PC-3 (cell line): Measurements from ENCODE around the gene PACSIN2. TPM values are rescaled to one million over a fixed set of nuclear protein-coding genes. Genes with fewer than 3 reads are reported as not detected.

ENCODE experiments used
- ATAC-seq: fragments of 200-7000 bp; cut with Tn5 transposase; 2 replicates; pipeline ENCODE4 v1.9.1; 2020; ENCODE audit warnings: mild to moderate bottlenecking, moderate library complexity
- BruUV-seq: library from RNA; stranded (reverse); fragments of 400-500 nt; replicated peaks from 2 replicates; lab custom pipeline; 2021; lab: Mats Ljungman, UMichigan
- CTCF ChIA-PET: fragments of 300-600 bp; sonication (Branson Sonifier 250); formaldehyde crosslinking; loops from one replicate; lab custom pipeline; 2022; ENCODE audit warnings: antibody characterized with exemption; lab: Charles Lee
- POLR2A ChIA-PET: fragments of 300-600 bp; sonication (Branson Sonifier 250); formaldehyde crosslinking; loops from one replicate; lab custom pipeline; 2022; ENCODE audit warnings: antibody characterized with exemption; ENCODE audit not compliant: unreplicated experiment; lab: Charles Lee
- DNase-seq: peaks from one replicate; pipeline ENCODE4 v3.0.0-alpha.2; 2015
- H2AFZ ChIP-seq: fragments of 300-600 bp; sonication (generic); 2 replicates; pipeline ENCODE4 v1.6.0; 2016; ENCODE audit warnings: antibody characterized with exemption, low read length
- H3F3A ChIP-seq: fragments of 300-600 bp; sonication (generic); one replicate; pipeline ENCODE4 v1.6.0; 2017; ENCODE audit warnings: antibody characterized with exemption, low read length, control low read depth, mild to moderate bottlenecking; ENCODE audit not compliant: unreplicated experiment
- H3K27ac ChIP-seq: fragments of 300-600 bp; sonication (generic); 2 replicates; pipeline ENCODE4 v1.5.1; 2016; ENCODE audit warnings: mild to moderate bottlenecking, low read length
- H3K27me3 ChIP-seq: fragments of 300-600 bp; sonication (generic); 2 replicates; pipeline ENCODE4 v1.6.1; 2016; ENCODE audit warnings: low read length, mixed read lengths
- H3K36me3 ChIP-seq: fragments of 300-600 bp; sonication (generic); 2 replicates; pipeline ENCODE4 v1.6.1; 2016; ENCODE audit warnings: low read depth, mixed run types, low read length, mixed read lengths
- H3K4me1 ChIP-seq: fragments of 300-600 bp; sonication (generic); 2 replicates; pipeline ENCODE4 v1.5.1; 2016; ENCODE audit warnings: low read length; ENCODE audit not compliant: insufficient read depth
- H3K4me2 ChIP-seq: fragments of 300-600 bp; sonication (generic); 2 replicates; pipeline ENCODE4 v1.6.0; 2016; ENCODE audit warnings: low read length
- H3K4me3 ChIP-seq: fragments of 300-600 bp; sonication (generic); 2 replicates; pipeline ENCODE4 v1.5.1; 2016; ENCODE audit warnings: mild to moderate bottlenecking, low read length, mixed read lengths
- H3K79me2 ChIP-seq: fragments of 300-600 bp; sonication (generic); 2 replicates; pipeline ENCODE4 v1.6.1; 2017; ENCODE audit warnings: low read length, mixed read lengths
- H3K9ac ChIP-seq: fragments of 300-600 bp; sonication (generic); 2 replicates; pipeline ENCODE4 v1.6.0; 2016; ENCODE audit warnings: mild to moderate bottlenecking, low read length
- H3K9me2 ChIP-seq: fragments of 300-600 bp; sonication (generic); replicated peaks from 2 replicates; pipeline ENCODE4 v1.6.1; 2016; ENCODE audit warnings: mixed run types, low read length, mixed read lengths
- H3K9me3 ChIP-seq: fragments of 300-600 bp; sonication (generic); 2 replicates; pipeline ENCODE4 v1.6.1; 2016; ENCODE audit warnings: low read length, mixed read lengths
- H4K20me1 ChIP-seq: fragments of 300-600 bp; sonication (generic); 2 replicates; pipeline ENCODE4 v1.6.1; 2016; ENCODE audit warnings: low read length, mixed read lengths
- CTCF ChIP-seq: fragments of 300-600 bp; sonication (generic); conservative IDR thresholded peaks from 2 replicates; pipeline ENCODE4 v1.5.1; 2017; ENCODE audit warnings: antibody characterized with exemption, low read depth, mild to moderate bottlenecking, low read length
- EZH2 ChIP-seq: fragments of 300-600 bp; sonication (generic); IDR thresholded peaks from one replicate; pipeline ENCODE4 v1.6.1; 2017; ENCODE audit warnings: antibody characterized with exemption, mild to moderate bottlenecking, low read length; ENCODE audit not compliant: unreplicated experiment
- EZH2phosphoT487 ChIP-seq: fragments of 300-600 bp; sonication (generic); IDR thresholded peaks from 2 replicates; pipeline ENCODE4 v1.6.1; 2018; ENCODE audit warnings: mild to moderate bottlenecking, antibody characterized with exemption, low read length, borderline replicate concordance
- intact Hi-C: fragments of 100-400 bp; cut with micrococcal nuclease; formaldehyde crosslinking; loops from 2 replicates; pipeline ENCODE4 v1.9.0; 2023
- total RNA-seq: library from RNA; depleted of rRNA; stranded (reverse); fragments of >200 nt; gene quantifications from 2 replicates; pipeline ENCODE4 v1.2.3, GENCODE V29; 2014

The PACSIN2 gene
- total RNA-seq, 1 experiment from 2014 or later, result 25.7 TPM

GRCh38 chr22:42889304-42889703 lies 125.6 kb downstream of the PACSIN2 start:
- H3K27me3 ChIP-seq, result no peaks in the 10 kb centered on the region
- no peaks in the 10 kb centered on the region for H4K20me1 ChIP-seq
- POLR2A ChIA-PET, result no interaction called here
- no peaks in the 10 kb centered on the region; the same call in 1 of the 2 replicates for H3K36me3 ChIP-seq
- H2AFZ ChIP-seq, result no peak overlapping the region
- intact Hi-C loops, result no loop called here
- H3K4me3 ChIP-seq, result no peak overlapping the region
- ATAC-seq, result no peak
- H3K9ac ChIP-seq, result no peak overlapping the region
- no peaks in the 10 kb centered on the region for H3F3A ChIP-seq
- DNase-seq, result no peak
- H3K27ac ChIP-seq, result no peak overlapping the region
- BruUV-seq, result no TSS peak
- H3K9me2 ChIP-seq, result no peaks in the 10 kb centered on the region
- no peaks in the 10 kb centered on the region for H3K4me1 ChIP-seq
- H3K4me2 ChIP-seq, result no peak overlapping the region
- CTCF ChIA-PET, result no interaction called here
- H3K9me3 ChIP-seq, result no peaks in the 10 kb centered on the region
- no peaks in the 10 kb centered on the region for H3K79me2 ChIP-seq
- no peak for TF ChIP-seq CTCF
- TF ChIP-seq EZH2phosphoT487, result no peak

- H3K4me1 ChIP-seq, result no peaks in the 10 kb centered on the region
- no peak overlapping the region for H2AFZ ChIP-seq
- H3K36me3 ChIP-seq, result no peaks in the 10 kb centered on the region; the same call in 1 of the 2 replicates
- no peaks in the 10 kb centered on the region for H3K27me3 ChIP-seq
- intact Hi-C loops, result no loop called here
- CTCF ChIA-PET, result no interaction called here
- H3K9ac ChIP-seq, result no peak overlapping the region
- no peak overlapping the region for H3K4me3 ChIP-seq
- no peak overlapping the region for H3K27ac ChIP-seq
- H3K79me2 ChIP-seq, result no peaks in the 10 kb centered on the region
- no peaks in the 10 kb centered on the region for H4K20me1 ChIP-seq
- POLR2A ChIA-PET, result no interaction called here
- H3K9me3 ChIP-seq, result no peaks in the 10 kb centered on the region
- no peak overlapping the region for H3K4me2 ChIP-seq
- TF ChIP-seq EZH2phosphoT487 (no peak), CTCF (no peak)
- ATAC-seq (no peak; the same call in 1 of the 2 replicates), DNase-seq (no peak)
- H3F3A ChIP-seq, result no peaks in the 10 kb centered on the region
- no peaks in the 10 kb centered on the region for H3K9me2 ChIP-seq
- no TSS peak for BruUV-seq
Observed at GRCh38 chr22:42887523-42888507, 127.1 kb downstream of the PACSIN2 start.

GRCh38 chr22:42887120-42887519 lies 127.8 kb downstream of the PACSIN2 start:
- no peaks in the 10 kb centered on the region for H3F3A ChIP-seq
- no peak overlapping the region for H3K27ac ChIP-seq
- no peaks in the 10 kb centered on the region for H3K9me3 ChIP-seq
- H3K27me3 ChIP-seq, result no peaks in the 10 kb centered on the region
- H2AFZ ChIP-seq, result no peak overlapping the region
- TF ChIP-seq EZH2, result no peak
- no peak for TF ChIP-seq EZH2phosphoT487
- H3K36me3 ChIP-seq, result no peaks in the 10 kb centered on the region; the same call in 1 of the 2 replicates
- H3K4me1 ChIP-seq, result no peaks in the 10 kb centered on the region
- no peak overlapping the region for H3K4me2 ChIP-seq
- ATAC-seq (no peak), DNase-seq (no peak)
- no peaks in the 10 kb centered on the region for H3K79me2 ChIP-seq
- no peaks in the 10 kb centered on the region for H3K9me2 ChIP-seq
- ChIA-PET CTCF (no interaction called here), POLR2A (no interaction called here)
- no peaks in the 10 kb centered on the region for H4K20me1 ChIP-seq
- H3K9ac ChIP-seq, result no peak overlapping the region
- intact Hi-C loops, result no loop called here
- H3K4me3 ChIP-seq, result no peak overlapping the region
- BruUV-seq, result no TSS peak
